ENCODE results near the gene KDM2B.
"Not testable (repeated sequence)": the region's sequence is repeated elsewhere in the genome, so short reads cannot be mapped to it uniquely, and the experiment has no call there.

DNA sequence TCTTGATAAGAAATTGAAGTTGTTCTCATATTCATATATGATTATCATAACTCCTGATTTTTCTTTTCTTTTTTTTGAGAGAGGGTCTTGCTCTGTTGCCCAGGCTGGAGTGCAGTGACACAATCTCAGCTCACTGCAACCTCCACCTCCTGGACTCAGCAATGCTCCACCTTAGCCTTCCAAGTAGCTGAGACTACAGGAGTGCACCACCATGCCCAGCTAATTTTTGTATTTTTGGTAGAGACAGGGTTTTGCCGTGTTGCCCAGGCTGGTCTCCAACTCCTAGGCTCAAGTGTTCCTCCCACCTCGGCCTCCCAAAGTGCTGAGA lies 2.5 kb upstream of the KDM2B start:
- not testable (repeated sequence) for TF ChIP-seq EZH2 (IDR thresholded peaks at IDR 0.05; ENCODE audit: low read length)
- TF ChIP-seq, protein P1, sequence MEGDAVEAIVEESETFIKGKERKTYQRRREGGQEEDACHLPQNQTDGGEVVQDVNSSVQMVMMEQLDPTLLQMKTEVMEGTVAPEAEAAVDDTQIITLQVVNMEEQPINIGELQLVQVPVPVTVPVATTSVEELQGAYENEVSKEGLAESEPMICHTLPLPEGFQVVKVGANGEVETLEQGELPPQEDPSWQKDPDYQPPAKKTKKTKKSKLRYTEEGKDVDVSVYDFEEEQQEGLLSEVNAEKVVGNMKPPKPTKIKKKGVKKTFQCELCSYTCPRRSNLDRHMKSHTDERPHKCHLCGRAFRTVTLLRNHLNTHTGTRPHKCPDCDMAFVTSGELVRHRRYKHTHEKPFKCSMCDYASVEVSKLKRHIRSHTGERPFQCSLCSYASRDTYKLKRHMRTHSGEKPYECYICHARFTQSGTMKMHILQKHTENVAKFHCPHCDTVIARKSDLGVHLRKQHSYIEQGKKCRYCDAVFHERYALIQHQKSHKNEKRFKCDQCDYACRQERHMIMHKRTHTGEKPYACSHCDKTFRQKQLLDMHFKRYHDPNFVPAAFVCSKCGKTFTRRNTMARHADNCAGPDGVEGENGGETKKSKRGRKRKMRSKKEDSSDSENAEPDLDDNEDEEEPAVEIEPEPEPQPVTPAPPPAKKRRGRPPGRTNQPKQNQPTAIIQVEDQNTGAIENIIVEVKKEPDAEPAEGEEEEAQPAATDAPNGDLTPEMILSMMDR (optimal IDR thresholded peaks at IDR 0.05 in 1 of 3, IDR thresholded peaks at IDR 0.05 in 1 of 3, conservative IDR thresholded peaks at IDR 0.05 in 1 of 3; ENCODE audit: extremely low read depth in 1 of 3, insufficient read depth in 2 of 3, low read length in 3 of 3): not testable (repeated sequence)

Data from keratinocyte (primary cell).